HCT116 (cell line): ENCODE data around the gene PSMD11. TPM values are rescaled to one million over a fixed set of nuclear protein-coding genes. Genes with fewer than 3 reads are reported as not detected.
A peak's percentile ranks its signal among the peaks of the same experiment; 100 is the strongest.

ENCODE experiments used
- ATAC-seq: fragments of 200-7000 bp; cut with Tn5 transposase; 2 replicates; pipeline ENCODE4 v1.9.1; 2020; ENCODE audit warnings: mild to moderate bottlenecking, moderate library complexity
- BruUV-seq: library from RNA; stranded (reverse); fragments of 400-500 nt; replicated peaks from 2 replicates; lab custom pipeline; 2021; lab: Mats Ljungman, UMichigan
- CTCF ChIA-PET: fragments of 300-600 bp; sonication (Branson Sonifier 250); formaldehyde crosslinking; loops from one replicate; lab custom pipeline; 2021; ENCODE audit warnings: antibody characterized with exemption; lab: Charles Lee
- POLR2A ChIA-PET: fragments of 300-600, 350-600 bp; sonication (Branson Sonifier 250); formaldehyde crosslinking; loops from one replicate; lab custom pipeline; 2021; ENCODE audit warnings: antibody characterized with exemption; lab: Charles Lee
- RAD21 ChIA-PET, 2 experiments: fragments of 300-600 bp; sonication (Branson Sonifier 250); formaldehyde crosslinking; loops; one replicate each; lab custom pipeline; 2023; ENCODE audit warnings: low total read pairs in 2 of 2; ENCODE audit not compliant: uncharacterized antibody in 2 of 2, unreplicated experiment in 2 of 2, low non-redundant PET in 1 of 2; lab: Charles Lee
- DNase-seq: peaks from one replicate; pipeline ENCODE4 v3.0.0-alpha.2; 2010; ENCODE audit warnings: low read depth, low spot score
- H2AFZ ChIP-seq: fragments of 200-600 bp; shearing (Covaris generic), sonication (generic); 2 replicates; pipeline ENCODE4 v1.6.1; 2017; ENCODE audit warnings: low read depth, mixed run types, mixed read lengths, antibody characterized with exemption, low read length; ENCODE audit not compliant: poor library complexity, severe bottlenecking
- H3K27ac ChIP-seq: 2 replicates; pipeline ENCODE4 v1.5.1; 2012; ENCODE audit warnings: low read depth, low read length
- H3K27me3 ChIP-seq: fragments of 200-600 bp; sonication (generic); 2 replicates; pipeline ENCODE4 v1.6.1; 2016; ENCODE audit warnings: mixed run types, low read length, mixed read lengths; ENCODE audit not compliant: insufficient read depth
- H3K36me3 ChIP-seq, 2 experiments: fragments of 200-500 bp in 1 of 2; fragments of 200-600 bp in 1 of 2; sonication (Bioruptor generic) in 1 of 2; sonication (generic) in 1 of 2; 2 replicates each; pipeline versions ENCODE4 v1.5.1 to v1.6.1; 2014 to 2016; ENCODE audit warnings: low read length in 2 of 2, inconsistent platforms in 1 of 2, mixed read lengths in 1 of 2, mixed run types in 1 of 2; ENCODE audit not compliant: insufficient read depth in 2 of 2, control insufficient read depth in 1 of 2
- H3K4me1 ChIP-seq, 2 experiments: fragments of 200-600 bp in 1 of 2; sonication (generic) in 1 of 2; 2 replicates each; pipeline versions ENCODE4 v1.5.1 to v1.6.1; 2012 to 2017; ENCODE audit warnings: low read length in 2 of 2, inconsistent platforms in 1 of 2, mild to moderate bottlenecking in 1 of 2, mixed read lengths in 1 of 2, mixed run types in 1 of 2, moderate library complexity in 1 of 2; ENCODE audit not compliant: insufficient read depth in 2 of 2, control insufficient read depth in 1 of 2
- H3K4me2 ChIP-seq: fragments of 200-600 bp; sonication (generic); 2 replicates; pipeline ENCODE4 v1.6.1; 2017; ENCODE audit warnings: mixed run types, low read length, mixed read lengths
- H3K4me3 ChIP-seq, 2 experiments: fragments of 200-600 bp in 1 of 2; sonication (generic) in 1 of 2; replicated peaks in 1 of 2; 2 replicates each; pipeline ENCODE4 v1.5.1; 2011 to 2016; ENCODE audit warnings: low read length in 2 of 2, control low read depth in 1 of 2, low read depth in 1 of 2, mild to moderate bottlenecking in 1 of 2, mixed read lengths in 1 of 2, mixed run types in 1 of 2
- H3K79me2 ChIP-seq: fragments of 200-600 bp; sonication (generic); 2 replicates; pipeline ENCODE4 v1.6.1; 2017; ENCODE audit warnings: mild to moderate bottlenecking, mixed run types, low read length, moderate library complexity, mixed read lengths; ENCODE audit not compliant: insufficient read depth
- H3K9ac ChIP-seq: fragments of 200-600 bp; sonication (generic); 2 replicates; pipeline ENCODE4 v1.6.1; 2016; ENCODE audit warnings: low read length, mixed read lengths
- H3K9me2 ChIP-seq: fragments of 200-600 bp; sonication (generic), shearing (Covaris generic); 2 replicates; pipeline ENCODE4 v1.6.1; 2017; ENCODE audit warnings: mixed run types, mild to moderate bottlenecking, moderate library complexity; ENCODE audit not compliant: insufficient read depth
- H3K9me3 ChIP-seq, 2 experiments: fragments of 200-500 bp in 1 of 2; fragments of 200-600 bp in 1 of 2; sonication (Bioruptor generic) in 1 of 2; sonication (generic) in 1 of 2; 2 replicates each; pipeline ENCODE4 v1.6.1; 2014 to 2017; ENCODE audit warnings: low read length in 2 of 2, mixed read lengths in 2 of 2, inconsistent platforms in 1 of 2, low read depth in 1 of 2, mild to moderate bottlenecking in 1 of 2, mixed run types in 1 of 2, moderate library complexity in 1 of 2; ENCODE audit not compliant: control insufficient read depth in 1 of 2, insufficient read depth in 1 of 2
- H4K20me1 ChIP-seq: fragments of 200-600 bp; sonication (generic), shearing (Covaris generic); 2 replicates; pipeline ENCODE4 v1.6.1; 2017; ENCODE audit warnings: mixed run types, mild to moderate bottlenecking, moderate library complexity; ENCODE audit not compliant: insufficient read depth
- CTCF ChIP-seq, 3 experiments: fragments of 200-600 bp in 1 of 3; sonication (generic) in 1 of 3; IDR thresholded peaks in 2 of 3; conservative IDR thresholded peaks in 1 of 3; 2 replicates each; pipeline ENCODE4 v1.5.1; 2012 to 2017; ENCODE audit warnings: low read depth in 2 of 3, low read length in 2 of 3, antibody characterized with exemption in 1 of 3, borderline replicate concordance in 1 of 3, control low read depth in 1 of 3, mild to moderate bottlenecking in 1 of 3, mixed read lengths in 1 of 3, mixed run types in 1 of 3, moderate library complexity in 1 of 3; ENCODE audit not compliant: insufficient read depth in 1 of 3
- EGR1 ChIP-seq: IDR thresholded peaks from 2 replicates; pipeline ENCODE4 v1.6.1; 2012; ENCODE audit warnings: low read depth
- REST ChIP-seq: IDR thresholded peaks from 2 replicates; pipeline ENCODE4 v1.6.1; 2012; ENCODE audit warnings: low read depth
- ZFX ChIP-seq: fragments of 450-650 bp; IDR thresholded peaks from 2 replicates; pipeline ENCODE4 v1.6.1; 2017
- intact Hi-C: fragments of 100-400 bp; cut with micrococcal nuclease; formaldehyde crosslinking; loops from 2 replicates; pipeline ENCODE4 v1.10.0; 2022
- total RNA-seq: library from RNA; stranded (reverse); gene quantifications from one replicate; pipeline ENCODE4 v1.2.1, GENCODE V29; 2021; ENCODE audit not compliant: unreplicated experiment

Gene PSMD11
- total RNA-seq, 1 experiment from 2014 or later = 143 TPM

DNA sequence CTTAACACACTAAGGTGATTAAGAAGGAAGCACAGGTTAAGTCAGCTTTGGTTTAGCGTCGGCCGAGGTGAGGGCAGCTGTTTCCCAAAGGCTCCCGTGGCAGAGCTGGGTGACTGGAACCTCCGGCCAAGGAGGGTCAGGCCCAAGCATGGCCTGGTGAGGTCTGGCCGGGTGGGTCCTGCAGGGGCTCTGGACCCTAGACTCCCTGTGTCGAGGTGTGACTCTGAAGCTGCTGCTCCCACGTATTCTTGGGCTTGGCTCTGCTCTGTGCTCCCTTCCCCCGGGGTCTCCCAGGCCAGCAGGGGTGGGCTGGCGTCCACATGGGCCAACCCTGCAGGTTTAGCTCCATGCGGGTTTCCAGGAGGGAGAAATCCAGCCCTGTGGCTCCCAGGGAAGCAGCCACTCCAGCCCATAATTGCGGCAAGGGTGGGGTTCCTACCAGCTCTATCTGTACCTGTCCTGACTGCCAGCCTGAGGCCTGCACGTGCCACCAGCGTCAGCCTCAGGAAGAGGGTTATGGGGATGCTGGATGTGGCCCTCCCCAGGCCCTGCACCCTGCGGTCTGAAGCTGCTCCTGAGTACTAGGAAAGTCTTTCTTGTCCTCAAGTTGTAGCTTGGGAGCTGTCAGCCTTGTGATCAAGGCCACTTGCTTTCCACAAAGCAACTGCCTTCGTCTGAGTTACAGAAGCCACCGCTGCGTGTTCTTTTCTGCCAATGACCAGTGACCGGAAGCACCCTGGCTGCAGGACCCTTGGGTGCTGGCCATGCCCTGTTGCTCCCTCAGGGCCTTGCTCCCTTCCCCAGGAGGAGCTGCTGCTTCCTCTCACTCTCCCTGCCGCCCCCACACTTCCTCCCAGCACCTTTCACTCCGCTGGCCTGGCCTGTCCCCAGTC is 47.3 kb downstream of the PSMD11 start:
- CTCF ChIA-PET = interaction anchor here (0.9 to 1.0 kb wide), 2 partner anchors 29 to 30 kb away, joined by 3 read pairs; no protein-coding TSS in a partner anchor
- TF ChIP-seq CTCF (IDR thresholded peaks at IDR 0.05 in 2 of 3, conservative IDR thresholded peaks at IDR 0.05 in 1 of 3; ENCODE audit: borderline replicate concordance in 1 of 3, insufficient read depth in 1 of 3, low read depth in 2 of 3, low read length in 2 of 3) = no peak
- TF ChIP-seq ZFX = no peak
- no peak for TF ChIP-seq REST
- TF ChIP-seq EGR1 = peak; percentile 66
- TF ChIP-seq, all 23 proteins: peak for 1
- peak overlapping the region; percentile 43; the same call in 1 of the 2 replicates for H3K4me2 ChIP-seq
- H3K9ac ChIP-seq = no peak overlapping the region
- ChIA-PET POLR2A (no interaction called here), RAD21 (no interaction called here)
- BruUV-seq = no TSS peak
- no peak overlapping the region for H3K4me3 ChIP-seq
- DNase-seq (no peak), ATAC-seq (no peak)
- no peaks in the 10 kb centered on the region; a peak in 1 of 4 replicates for H3K36me3 ChIP-seq
- peaks cover 11 to 33% of the 10 kb centered on the region in 2 experiments for H3K4me1 ChIP-seq
- no peaks in the 10 kb centered on the region for H3K27me3 ChIP-seq
- no peak overlapping the region for H2AFZ ChIP-seq
- H3K79me2 ChIP-seq = no peaks in the 10 kb centered on the region
- intact Hi-C loops = no loop called here
- no peaks in the 10 kb centered on the region for H3K9me3 ChIP-seq
- H4K20me1 ChIP-seq = no peaks in the 10 kb centered on the region
- no peaks in the 10 kb centered on the region for H3K9me2 ChIP-seq
- no peak overlapping the region for H3K27ac ChIP-seq
